Effector memory CD4-positive, alpha-beta T cell (primary cell): ENCODE data around the gene HIGD1B.

ENCODE experiments used
- DNase-seq, 3 donors: peaks; one replicate each; pipeline ENCODE4 v3.0.0-alpha.2; 2020
- H3K27ac ChIP-seq: 2 replicates; pipeline ENCODE4 v1.7.0; 2013; ENCODE audit warnings: mild to moderate bottlenecking, low read length, moderate library complexity; ENCODE audit not compliant: insufficient read depth, poor library complexity, severe bottlenecking
- H3K27me3 ChIP-seq: replicated peaks from 2 replicates; pipeline ENCODE4 v1.7.0; 2013; ENCODE audit warnings: mild to moderate bottlenecking, low read length; ENCODE audit not compliant: insufficient read depth, control insufficient read depth, poor library complexity, severe bottlenecking
- H3K36me3 ChIP-seq: 2 replicates; pipeline ENCODE4 v1.7.0; 2013; ENCODE audit warnings: mild to moderate bottlenecking, low read length, moderate library complexity; ENCODE audit not compliant: control insufficient read depth, insufficient read depth
- H3K4me1 ChIP-seq: 2 replicates; pipeline ENCODE4 v1.7.0; 2013; ENCODE audit warnings: low read length, mild to moderate bottlenecking; ENCODE audit not compliant: control insufficient read depth, insufficient read depth, poor library complexity, severe bottlenecking
- H3K4me3 ChIP-seq: 2 replicates; pipeline ENCODE4 v1.7.0; 2013; ENCODE audit warnings: low read length, low read depth, mild to moderate bottlenecking; ENCODE audit not compliant: insufficient read depth, poor library complexity, severe bottlenecking
- H3K9me3 ChIP-seq: 2 replicates; pipeline ENCODE4 v1.7.0; 2013; ENCODE audit warnings: mild to moderate bottlenecking, low read length, moderate library complexity; ENCODE audit not compliant: control insufficient read depth

The HIGD1B gene

GRCh38 chr17:44892250-44892649 lies 44.6 kb downstream of the HIGD1B start:
- DNase-seq, result no peak
- Histone ChIP-seq H3K36me3 (peaks cover 18% of the 10 kb centered on the region), H3K27me3 (no peaks in the 10 kb centered on the region)

GRCh38 chr17:44894642-44895041 lies 47.0 kb downstream of the HIGD1B start:
- Histone ChIP-seq H3K27ac (no peak overlapping the region), H3K36me3 (peaks cover 18% of the 10 kb centered on the region), H3K27me3 (no peaks in the 10 kb centered on the region), H3K4me3 (no peak overlapping the region), H3K9me3 (no peaks in the 10 kb centered on the region), H3K4me1 (peaks cover 10% of the 10 kb centered on the region)
- no peak for DNase-seq

More at GRCh38 chr17:44892250-44892649, 44.6 kb downstream of the HIGD1B start:
- H3K27ac ChIP-seq, result no peak overlapping the region
- H3K4me3 ChIP-seq, result no peak overlapping the region
- no peaks in the 10 kb centered on the region for H3K9me3 ChIP-seq
- peaks cover 5% of the 10 kb centered on the region for H3K4me1 ChIP-seq

- H3K4me1 ChIP-seq, result peaks cover 18% of the 10 kb centered on the region
- peak overlapping the region; percentile 79 for H3K4me3 ChIP-seq
- no peak for DNase-seq
- H3K36me3 ChIP-seq, result peaks cover 6% of the 10 kb centered on the region
- no peaks in the 10 kb centered on the region for H3K9me3 ChIP-seq
- H3K27me3 ChIP-seq, result no peaks in the 10 kb centered on the region
- peak overlapping the region; percentile 99 for H3K27ac ChIP-seq
Measured at GRCh38 chr17:44898768-44899073, 51.0 kb downstream of the HIGD1B start.

- peak; percentile 86 to 92 (median 91) for DNase-seq
- Histone ChIP-seq H3K27me3 (no peaks in the 10 kb centered on the region), H3K4me1 (peaks cover 18% of the 10 kb centered on the region), H3K9me3 (no peaks in the 10 kb centered on the region), H3K4me3 (peak within 1 kb of the TSS; percentile 79), H3K27ac (peak within 1 kb of the TSS; percentile 99), H3K36me3 (peaks cover 4% of the 10 kb centered on the region)
Measured at GRCh38 chr17:44899074-44899782, 51.5 kb downstream of the HIGD1B start, which contains the start of gene EFTUD2. TSS of gene EFTUD2 (minus strand) at chr17:44899445. CDS start at chr17:44894521, 4,924 bp downstream.
